Testis (tissue), 3 donors: ENCODE results near the gene ATP1A3. TPM values are rescaled to one million over a fixed set of nuclear protein-coding genes. Genes with fewer than 3 reads are reported as not detected.

Source experiments
- DNase-seq: peaks from one replicate; pipeline ENCODE4 v3.0.0-alpha.2; 2019
- H3K27ac ChIP-seq, 2 donors: fragments of 200-600 bp; sonication (generic); one replicate each; pipeline ENCODE4 v1.5.1; 2019
- H3K27me3 ChIP-seq: fragments of 200-600 bp; sonication (generic); one replicate; pipeline ENCODE4 v1.5.1; 2019
- H3K36me3 ChIP-seq: fragments of 200-600 bp; sonication (generic); one replicate; pipeline ENCODE4 v1.5.1; 2017; ENCODE audit warnings: low read depth; ENCODE audit errors: missing control alignments
- H3K4me1 ChIP-seq: fragments of 200-600 bp; sonication (generic); one replicate; pipeline ENCODE4 v1.5.1; 2019
- H3K4me3 ChIP-seq, 2 donors: fragments of 200-600 bp; sonication (generic); one replicate each; pipeline ENCODE4 v1.5.1; 2017 to 2019
- H3K9me3 ChIP-seq: fragments of 200-600 bp; sonication (generic); one replicate; pipeline ENCODE4 v1.5.1; 2017
- CTCF ChIP-seq, 3 experiments: fragments of 450-650 bp in 2 of 3; fragments of 200-600 bp in 1 of 3; sonication (generic) in 1 of 3; IDR thresholded peaks; one replicate each; pipeline ENCODE4 v1.5.1; 2016 to 2019; ENCODE audit warnings: antibody characterized with exemption in 3 of 3, mild to moderate bottlenecking in 2 of 3, moderate library complexity in 1 of 3
- POLR2A ChIP-seq: fragments of 450-650 bp; IDR thresholded peaks from one replicate; pipeline ENCODE4 v1.6.1; 2017; ENCODE audit warnings: antibody characterized with exemption, mild to moderate bottlenecking, moderate library complexity
- WGBS, 2 donors: methylation state at CpG; one replicate each; pipeline ENCODE4 v1.1.5; 2018; 5-methylcytosine and 5-hydroxymethylcytosine counted together
- intact Hi-C: fragments of 100-400 bp; cut with DNase I; formaldehyde crosslinking; loops from one replicate; pipeline ENCODE4 v1.15.1; 2023; ENCODE audit warnings: low total_unique reads
- polyA plus RNA-seq: library from polyadenylated mRNA; stranded (reverse); fragments of 350-450 nt; fragmentation: Illumina TruSeq; extraction: RNeasy Lipid Tissue Mini Kit (QIAGEN cat#74804); gene quantifications from one replicate; pipeline ENCODE4 v1.2.3, GENCODE V29; 2014; ENCODE audit warnings: low read depth, low replicate concordance; ENCODE audit not compliant: insufficient read depth
- total RNA-seq, 2 donors: library from RNA; depleted of rRNA; stranded (reverse); fragments of >200 nt; gene quantifications; one replicate each; pipeline ENCODE4 v1.2.3, GENCODE V29; 2016

Gene ATP1A3
- total and polyA plus RNA-seq, 3 donors from 2014 or later = 30.3 to 87.3 (median 60.8) TPM

GRCh38 chr19:41934849-41935374, 59.1 kb downstream of the ATP1A3 start:
- Histone ChIP-seq H3K4me1 (no peaks in the 10 kb centered on the region), H3K27ac (no peak overlapping the region), H3K9me3 (no peaks in the 10 kb centered on the region), H3K4me3 (no peak overlapping the region), H3K27me3 (no peaks in the 10 kb centered on the region), H3K36me3 (no peaks in the 10 kb centered on the region)
- no peak for TF ChIP-seq POLR2A
- TF ChIP-seq CTCF (IDR thresholded peaks at IDR 0.05) = peak; percentile 25 to 79 (median 73)
- intact Hi-C loops = no loop called here
- peak; percentile 73 for DNase-seq
- 38 to 49% methylated on average over 7 of the region's 7 CpGs for WGBS, 2 donors

GRCh38 chr19:41933693-41934426, 60.2 kb downstream of the ATP1A3 start:
- Histone ChIP-seq H3K9me3 (no peaks in the 10 kb centered on the region), H3K4me1 (peaks cover 3% of the 10 kb centered on the region), H3K4me3 (no peak overlapping the region), H3K27ac (no peak overlapping the region), H3K27me3 (no peaks in the 10 kb centered on the region), H3K36me3 (no peaks in the 10 kb centered on the region)
- WGBS, 2 donors = 74 to 79% methylated on average over 5 to 7 of the region's 7 CpGs
- intact Hi-C loops = no loop called here
- no peak for DNase-seq
- no peak for TF ChIP-seq CTCF (IDR thresholded peaks at IDR 0.05)
- no peak for TF ChIP-seq POLR2A

GRCh38 chr19:41932720-41933332, 61.2 kb downstream of the ATP1A3 start:
- peak; percentile 28 for DNase-seq
- Histone ChIP-seq H3K27me3 (peaks cover 2% of the 10 kb centered on the region), H3K4me1 (peaks cover 10% of the 10 kb centered on the region), H3K27ac (no peak overlapping the region), H3K4me3 (no peak overlapping the region), H3K36me3 (no peaks in the 10 kb centered on the region), H3K9me3 (no peaks in the 10 kb centered on the region)
- no peak for TF ChIP-seq POLR2A
- no peak for TF ChIP-seq CTCF (IDR thresholded peaks at IDR 0.05)
- WGBS, 2 donors = 45 to 55% methylated on average over 21 to 29 of the region's 29 CpGs
- intact Hi-C loops = no loop called here

- no peaks in the 10 kb centered on the region for H3K36me3 ChIP-seq
- WGBS, 2 donors = 48 to 49% methylated on average over 11 of the region's 11 CpGs
Measured at GRCh38 chr19:41932259-41932719, 61.7 kb downstream of the ATP1A3 start.

More at GRCh38 chr19:41932259-41932719, 61.7 kb downstream of the ATP1A3 start:
- no peak for TF ChIP-seq POLR2A
- TF ChIP-seq CTCF (IDR thresholded peaks at IDR 0.05) = no peak
- Histone ChIP-seq H3K4me1 (peaks cover 12% of the 10 kb centered on the region), H3K27ac (no peak overlapping the region), H3K27me3 (peaks cover 4% of the 10 kb centered on the region), H3K9me3 (no peaks in the 10 kb centered on the region), H3K4me3 (no peak overlapping the region)
- intact Hi-C loops = no loop called here
- DNase-seq = no peak
